ENCODE measurements around the gene C2CD4D. TPM values are rescaled to one million over a fixed set of nuclear protein-coding genes. Genes with fewer than 3 reads are reported as not detected.

The C2CD4D gene
- polyA plus RNA-seq, 1 experiment = not detected

DNA sequence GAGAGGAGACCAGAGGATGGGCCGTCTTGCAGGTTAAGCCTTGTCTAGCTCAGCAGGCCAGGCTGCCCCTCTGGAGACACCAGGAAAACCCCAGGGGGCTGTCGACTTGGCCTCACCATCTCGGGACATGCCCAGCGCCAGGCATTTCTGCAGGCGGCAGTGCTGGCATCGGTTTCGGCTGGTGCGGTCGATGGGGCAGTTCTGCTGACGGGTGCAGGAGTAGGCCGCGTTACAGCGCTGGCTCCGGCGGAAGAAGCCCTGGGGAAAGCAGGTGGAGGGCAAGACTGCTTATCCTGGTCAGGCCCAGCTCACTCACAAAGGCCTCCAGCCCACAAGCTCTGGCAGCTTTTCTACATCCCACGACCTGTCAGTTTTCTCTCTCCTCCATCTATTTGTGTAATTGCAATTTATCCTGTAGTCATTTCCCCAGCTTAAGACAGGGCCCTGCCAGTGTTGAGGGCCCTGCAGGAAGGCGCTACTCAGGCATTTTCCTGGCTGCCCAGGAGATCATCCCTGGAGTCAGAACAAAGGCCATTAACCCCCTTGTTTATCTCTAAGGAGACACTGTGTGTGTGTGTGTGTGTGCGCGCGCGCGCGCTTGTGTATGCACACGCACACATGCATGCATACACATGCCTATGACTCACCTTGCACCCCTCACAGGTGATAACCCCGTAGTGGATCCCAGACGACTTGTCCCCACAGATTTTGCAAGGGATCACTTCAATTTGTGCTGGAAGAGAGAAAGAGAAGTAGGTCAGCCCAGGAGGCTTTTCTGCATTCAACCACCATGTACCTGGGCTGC is 22.9 kb downstream of the C2CD4D start:
- Histone ChIP-seq H3K4me3 (ENCODE audit: low read depth, low read length) (no peak overlapping the region), H3K27me3 (ENCODE audit: control insufficient read depth, insufficient read depth, low read length) (peaks cover 28% of the 10 kb centered on the region), H3K36me3 (ENCODE audit: control insufficient read depth, insufficient read depth, low read length) (no peaks in the 10 kb centered on the region)
- ChIA-PET CTCF (interaction anchor here (1.0 kb wide), 1 partner anchor 118 kb away, joined by 3 read pairs; no protein-coding TSS in a partner anchor), POLR2A (no interaction called here)
- no peak for DNase-seq (ENCODE audit: low read depth)
- TF ChIP-seq, protein P1, sequence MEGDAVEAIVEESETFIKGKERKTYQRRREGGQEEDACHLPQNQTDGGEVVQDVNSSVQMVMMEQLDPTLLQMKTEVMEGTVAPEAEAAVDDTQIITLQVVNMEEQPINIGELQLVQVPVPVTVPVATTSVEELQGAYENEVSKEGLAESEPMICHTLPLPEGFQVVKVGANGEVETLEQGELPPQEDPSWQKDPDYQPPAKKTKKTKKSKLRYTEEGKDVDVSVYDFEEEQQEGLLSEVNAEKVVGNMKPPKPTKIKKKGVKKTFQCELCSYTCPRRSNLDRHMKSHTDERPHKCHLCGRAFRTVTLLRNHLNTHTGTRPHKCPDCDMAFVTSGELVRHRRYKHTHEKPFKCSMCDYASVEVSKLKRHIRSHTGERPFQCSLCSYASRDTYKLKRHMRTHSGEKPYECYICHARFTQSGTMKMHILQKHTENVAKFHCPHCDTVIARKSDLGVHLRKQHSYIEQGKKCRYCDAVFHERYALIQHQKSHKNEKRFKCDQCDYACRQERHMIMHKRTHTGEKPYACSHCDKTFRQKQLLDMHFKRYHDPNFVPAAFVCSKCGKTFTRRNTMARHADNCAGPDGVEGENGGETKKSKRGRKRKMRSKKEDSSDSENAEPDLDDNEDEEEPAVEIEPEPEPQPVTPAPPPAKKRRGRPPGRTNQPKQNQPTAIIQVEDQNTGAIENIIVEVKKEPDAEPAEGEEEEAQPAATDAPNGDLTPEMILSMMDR (IDR thresholded peaks at IDR 0.05; ENCODE audit: insufficient read depth, low read depth, low read length) = no peak

- CTCF ChIA-PET = no interaction called here
- Histone ChIP-seq H3K36me3 (ENCODE audit: control insufficient read depth, insufficient read depth, low read length) (no peaks in the 10 kb centered on the region), H3K4me3 (ENCODE audit: low read depth, low read length) (no peak overlapping the region), H3K27me3 (ENCODE audit: control insufficient read depth, insufficient read depth, low read length) (peaks cover 28% of the 10 kb centered on the region)
- POLR2A ChIA-PET = no interaction called here
- DNase-seq (ENCODE audit: low read depth) = no peak
- TF ChIP-seq, protein P1 (IDR thresholded peaks at IDR 0.05; ENCODE audit: insufficient read depth, low read depth, low read length) = no peak
These were observed 23.8 kb downstream of the C2CD4D start for GRCh38 chr1:151815716-151816327.

GRCh38 chr1:151814971-151815545 is 24.6 kb downstream of the C2CD4D start:
- Histone ChIP-seq H3K36me3 (ENCODE audit: control insufficient read depth, insufficient read depth, low read length) (no peaks in the 10 kb centered on the region), H3K4me3 (ENCODE audit: low read depth, low read length) (no peak overlapping the region), H3K27me3 (ENCODE audit: control insufficient read depth, insufficient read depth, low read length) (peaks cover 28% of the 10 kb centered on the region)
- ChIA-PET POLR2A (no interaction called here), CTCF (no interaction called here)
- no peak for DNase-seq (ENCODE audit: low read depth)
- TF ChIP-seq, protein P1 (IDR thresholded peaks at IDR 0.05; ENCODE audit: insufficient read depth, low read depth, low read length) = no peak

- H3K4me3 ChIP-seq (ENCODE audit: low read depth, low read length) = no peak overlapping the region
- peaks cover 30% of the 10 kb centered on the region for H3K27me3 ChIP-seq (ENCODE audit: control insufficient read depth, insufficient read depth, low read length)
- no peak for DNase-seq (ENCODE audit: low read depth)
- POLR2A ChIA-PET = no interaction called here
- CTCF ChIA-PET = no interaction called here
- TF ChIP-seq, protein P1 (IDR thresholded peaks at IDR 0.05; ENCODE audit: insufficient read depth, low read depth, low read length) = no peak
- no peaks in the 10 kb centered on the region for H3K36me3 ChIP-seq (ENCODE audit: control insufficient read depth, insufficient read depth, low read length)
These were observed 25.2 kb downstream of the C2CD4D start for GRCh38 chr1:151814426-151814825.

DNA sequence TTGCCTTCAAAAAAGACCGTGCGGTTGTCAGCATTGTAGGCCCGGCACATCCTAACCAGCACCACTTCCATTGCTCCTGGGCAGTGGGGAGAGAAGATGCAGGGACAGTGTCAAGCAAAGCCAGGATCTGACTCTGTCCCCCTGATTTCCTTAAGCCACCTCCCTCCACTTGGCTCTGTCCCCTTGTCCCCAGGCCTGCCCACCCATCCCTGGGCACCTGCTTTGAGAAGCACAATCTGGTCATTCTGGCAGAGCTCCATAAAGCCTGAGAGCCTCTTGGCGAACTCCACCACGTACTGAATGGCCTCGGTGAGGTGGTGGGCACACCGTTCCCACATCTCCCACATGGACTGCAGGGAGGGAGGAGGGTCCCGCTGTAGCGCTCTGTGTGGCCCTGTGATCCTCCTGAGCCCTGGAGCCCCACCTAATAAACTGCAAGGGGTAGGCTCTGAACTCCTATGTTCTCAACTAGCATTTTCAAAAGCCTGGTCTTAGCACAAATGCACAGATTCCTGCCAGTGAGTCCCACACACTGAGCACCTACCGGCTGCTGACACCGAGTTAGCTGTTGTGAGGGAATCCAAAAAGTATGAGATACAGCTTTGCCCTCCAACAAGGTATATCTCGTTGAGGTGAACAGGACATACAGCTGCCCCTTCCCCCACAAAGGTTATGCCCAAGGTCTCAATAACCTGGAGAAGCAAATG is 26.2 kb downstream of the C2CD4D start:
- ChIA-PET POLR2A (no interaction called here), CTCF (no interaction called here)
- H3K4me3 ChIP-seq (ENCODE audit: low read depth, low read length) = no peak overlapping the region
- no peak for DNase-seq (ENCODE audit: low read depth)
- TF ChIP-seq, protein P1 (IDR thresholded peaks at IDR 0.05; ENCODE audit: insufficient read depth, low read depth, low read length) = no peak
- no peaks in the 10 kb centered on the region for H3K36me3 ChIP-seq (ENCODE audit: control insufficient read depth, insufficient read depth, low read length)
- peaks cover 29% of the 10 kb centered on the region for H3K27me3 ChIP-seq (ENCODE audit: control insufficient read depth, insufficient read depth, low read length)
